HepG2 (cell line): ENCODE results near the gene OR8B8. TPM values are rescaled to one million over a fixed set of nuclear protein-coding genes. Genes with fewer than 3 reads are reported as not detected.

ENCODE experiments used
- ATAC-seq: fragments of 200-7000 bp; cut with Tn5 transposase; 3 replicates; pipeline ENCODE4 v1.9.1; 2020; ENCODE audit warnings: mild to moderate bottlenecking, moderate library complexity
- BruUV-seq: library from RNA; stranded (reverse); fragments of 400-500 nt; replicated peaks from 2 replicates; lab custom pipeline; 2021; lab: Mats Ljungman, UMichigan
- CTCF ChIA-PET: fragments of 300-600 bp; formaldehyde crosslinking; extraction: SDS; loops from one replicate; lab custom pipeline; 2021; ENCODE audit warnings: low total read pairs, inconsistent platforms, low intra/inter-chr PET ratio; lab: Yijun Ruan, JAX
- POLR2A ChIA-PET: fragments of 350-600 bp; sonication (Branson Sonifier 250); formaldehyde crosslinking; loops from one replicate; lab custom pipeline; 2020; ENCODE audit warnings: antibody characterized with exemption, inconsistent platforms; lab: Yijun Ruan, JAX
- DNase-seq: peaks from one replicate; pipeline ENCODE4 v3.0.0-alpha.2; 2015; ENCODE audit warnings: low spot score
- FAIRE-seq: peaks from 3 replicates; lab custom pipeline; 2011; peaks lifted over from hg19 to GRCh38; lab: Jason Lieb, UNC
- H2AFZ ChIP-seq: one replicate; pipeline ENCODE4 v1.6.1; 2011; ENCODE audit warnings: low read length, inconsistent platforms
- H3K27ac ChIP-seq: fragments of 300-600 bp; 3 replicates; pipeline ENCODE4 v1.8.0; 2011; ENCODE audit warnings: mixed run types, mild to moderate bottlenecking, mixed read lengths, low read length, inconsistent platforms; ENCODE audit not compliant: insufficient read depth; ENCODE audit errors: extremely low read length
- H3K27me3 ChIP-seq, 2 experiments: fragments of 200-600 bp in 1 of 2; 2 replicates in 1 of 2; 3 replicates in 1 of 2; pipeline versions ENCODE4 v1.6.0 to v1.8.0; 2011; ENCODE audit warnings: low read length in 2 of 2, mild to moderate bottlenecking in 2 of 2, moderate library complexity in 2 of 2, inconsistent platforms in 1 of 2; ENCODE audit not compliant: insufficient read depth in 2 of 2, control insufficient read depth in 1 of 2
- H3K36me3 ChIP-seq, 2 experiments: fragments of 200-600 bp in 1 of 2; replicated peaks in 1 of 2; 2 replicates in 1 of 2; 3 replicates in 1 of 2; pipeline versions ENCODE4 v1.5.1 to v1.8.0; 2011; ENCODE audit warnings: low read length in 2 of 2, inconsistent platforms in 1 of 2; ENCODE audit not compliant: insufficient read depth in 2 of 2, control insufficient read depth in 1 of 2
- H3K4me1 ChIP-seq: 2 replicates; pipeline ENCODE4 v1.5.1; 2012; ENCODE audit warnings: low read length, inconsistent platforms; ENCODE audit not compliant: insufficient read depth
- H3K4me2 ChIP-seq: 2 replicates; pipeline ENCODE4 v1.6.0; 2011; ENCODE audit warnings: low read depth, low read length, inconsistent platforms
- H3K4me3 ChIP-seq, 3 experiments: fragments of 200-600 bp in 1 of 3; sonication (generic), shearing (Covaris generic) in 1 of 3; replicated peaks in 1 of 3; 2 replicates each; pipeline ENCODE4 v1.5.1; 2011 to 2016; ENCODE audit warnings: low read length in 3 of 3, inconsistent platforms in 2 of 3, low read depth in 2 of 3, mild to moderate bottlenecking in 2 of 3, control low read depth in 1 of 3, mixed read lengths in 1 of 3; ENCODE audit not compliant: insufficient read depth in 1 of 3
- H3K79me2 ChIP-seq: one replicate; pipeline ENCODE4 v1.6.1; 2011; ENCODE audit warnings: low read length, inconsistent platforms; ENCODE audit not compliant: insufficient read depth
- H3K9ac ChIP-seq: 2 replicates; pipeline ENCODE4 v1.6.0; 2011; ENCODE audit warnings: mild to moderate bottlenecking, low read depth, low read length, inconsistent platforms; ENCODE audit not compliant: insufficient read depth
- H3K9me3 ChIP-seq: 2 replicates; pipeline ENCODE4 v1.5.1; 2012; ENCODE audit warnings: mild to moderate bottlenecking, low read length
- H4K20me1 ChIP-seq: 2 replicates; pipeline ENCODE4 v1.6.0; 2011; ENCODE audit warnings: inconsistent platforms, mild to moderate bottlenecking, low read length, moderate library complexity; ENCODE audit not compliant: insufficient read depth
- ATF3 ChIP-seq: sonication (generic); formaldehyde crosslinking; IDR thresholded peaks from 2 replicates; pipeline ENCODE4 v1.4.0; 2020; ENCODE audit warnings: missing genetic modification reagents
- CENPBD1 ChIP-seq: sonication (generic); formaldehyde crosslinking; IDR thresholded peaks from 2 replicates; pipeline ENCODE4 v1.8.0; 2022; ENCODE audit warnings: missing genetic modification reagents, low read depth, mild to moderate bottlenecking, borderline replicate concordance
- CENPT ChIP-seq: sonication (generic); formaldehyde crosslinking; IDR thresholded peaks from 2 replicates; pipeline ENCODE4 v1.8.0; 2022; ENCODE audit warnings: low read depth, mild to moderate bottlenecking, moderate library complexity, missing genetic modification reagents
- ETV6 ChIP-seq: sonication (generic); formaldehyde crosslinking; conservative IDR thresholded peaks from 2 replicates; pipeline ENCODE4 v1.4.0; 2020; ENCODE audit warnings: missing genetic modification reagents
- GPN1 ChIP-seq: sonication (generic); formaldehyde crosslinking; IDR thresholded peaks from 2 replicates; pipeline ENCODE4 v1.5.1; 2020; ENCODE audit warnings: missing genetic modification reagents, borderline replicate concordance
- MAZ ChIP-seq, 2 experiments: sonication (generic) in 1 of 2; formaldehyde crosslinking in 1 of 2; IDR thresholded peaks; 2 replicates each; pipeline versions ENCODE4 v1.5.0 to v1.6.1; 2012 to 2020; ENCODE audit warnings: low read depth in 2 of 2, mild to moderate bottlenecking in 2 of 2, borderline replicate concordance in 1 of 2, improper control_type of control experiment in 1 of 2, low read length in 1 of 2, missing genetic modification reagents in 1 of 2, moderate library complexity in 1 of 2
- MED8 ChIP-seq: sonication (generic); formaldehyde crosslinking; IDR thresholded peaks from 2 replicates; pipeline ENCODE4 v1.8.1; 2023; ENCODE audit warnings: mild to moderate bottlenecking, missing genetic modification reagents; ENCODE audit not compliant: insufficient replicate concordance
- PAX8 ChIP-seq: sonication (generic); formaldehyde crosslinking; IDR thresholded peaks from 2 replicates; pipeline ENCODE4 v1.8.0; 2022; ENCODE audit warnings: mild to moderate bottlenecking, missing genetic modification reagents, borderline replicate concordance
- PHF5A ChIP-seq: IDR thresholded peaks from one replicate; pipeline ENCODE4 v1.6.1; 2018; ENCODE audit warnings: low read depth, missing genetic modification reagents; ENCODE audit not compliant: unreplicated experiment
- PHF8 ChIP-seq: sonication (generic); formaldehyde crosslinking; IDR thresholded peaks from 2 replicates; pipeline ENCODE4 v1.5.0; 2020; ENCODE audit warnings: missing genetic modification reagents
- SALL2 ChIP-seq: sonication (generic); formaldehyde crosslinking; IDR thresholded peaks from 2 replicates; pipeline ENCODE4 v1.8.1; 2023; ENCODE audit warnings: mild to moderate bottlenecking, missing genetic modification reagents, inconsistent platforms
- ZNF329 ChIP-seq: sonication (generic); formaldehyde crosslinking; IDR thresholded peaks from 2 replicates; pipeline ENCODE4 v1.9.0; 2021; ENCODE audit warnings: low read depth, mild to moderate bottlenecking, missing genetic modification reagents
- ZNF7 ChIP-seq: IDR thresholded peaks from 2 replicates; pipeline ENCODE4 v1.6.1; 2016; ENCODE audit warnings: missing biosample characterization, missing genetic modification reagents
- ZSCAN25 ChIP-seq: sonication (generic); formaldehyde crosslinking; IDR thresholded peaks from 2 replicates; pipeline ENCODE4 v1.8.0; 2022; ENCODE audit warnings: mild to moderate bottlenecking, missing genetic modification reagents
- WGBS: methylation state at CpG from one replicate; pipeline ENCODE4 v1.1.6; 2017; ENCODE audit warnings: low lambda C conversion rate; 5-methylcytosine and 5-hydroxymethylcytosine counted together
- in situ Hi-C: cut with HindIII; loops from 2 replicates; pipeline ENCODE4 v1.10.0; 2017; ENCODE audit warnings: low pct_unique_long_range_greater_than_20kb; ENCODE audit not compliant: extremely low pct_ligation_motif_present
- intact Hi-C: fragments of 100-400 bp; cut with micrococcal nuclease; formaldehyde crosslinking; loops from one replicate; pipeline ENCODE4 v1.10.0; 2022; ENCODE audit not compliant: unreplicated experiment
- polyA plus RNA-seq, 8 experiments: library from polyadenylated mRNA; depleted of rRNA in 3 of 8; stranded (reverse) in 7 of 8; unstranded in 1 of 8; fragments of >200 nt; fragmentation: Illumina TruSeq in 4 of 8; extraction: Trizol in 4 of 8; gene quantifications; 2 replicates each; pipeline versions ENCODE4 v1.2.1 to v1.2.3, GENCODE V29; 2011 to 2016; ENCODE audit warnings: low read depth in 4 of 8, missing spikeins in 1 of 8, mixed read lengths in 1 of 8; ENCODE audit not compliant: insufficient read depth in 1 of 8
- total RNA-seq, 5 experiments: library from RNA; depleted of rRNA; stranded (reverse); fragments of >200 nt; fragmentation: Illumina TruSeq; extraction: Trizol; gene quantifications; 2 replicates each; pipeline ENCODE4 v1.2.3, GENCODE V29; 2016; ENCODE audit warnings: low read depth in 1 of 5
- TF ChIP-seq, protein P1 (sequence below): sonication (generic); formaldehyde crosslinking; IDR thresholded peaks from 2 replicates; pipeline ENCODE4 v1.5.0; 2020; ENCODE audit warnings: mild to moderate bottlenecking, missing genetic modification reagents
- TF ChIP-seq, protein P2 (sequence below): sonication (generic); formaldehyde crosslinking; IDR thresholded peaks from 2 replicates; pipeline ENCODE4 v1.8.1; 2023; ENCODE audit warnings: mild to moderate bottlenecking, missing genetic modification reagents
- TF ChIP-seq, protein P3 (sequence below): IDR thresholded peaks from 2 replicates; pipeline ENCODE4 v1.6.1; 2016; ENCODE audit warnings: low read depth, borderline replicate concordance
- TF ChIP-seq, protein P4 (sequence below): IDR thresholded peaks from 2 replicates; pipeline ENCODE4 v1.6.1; 2016; ENCODE audit warnings: missing biosample characterization, missing genetic modification reagents, low read depth

OR8B8 gene
- total and polyA plus RNA-seq, 2 of the 13 experiments (the other 11 are each of a cell fraction or from before 2014, with no cell fraction given): not detected

DNA sequence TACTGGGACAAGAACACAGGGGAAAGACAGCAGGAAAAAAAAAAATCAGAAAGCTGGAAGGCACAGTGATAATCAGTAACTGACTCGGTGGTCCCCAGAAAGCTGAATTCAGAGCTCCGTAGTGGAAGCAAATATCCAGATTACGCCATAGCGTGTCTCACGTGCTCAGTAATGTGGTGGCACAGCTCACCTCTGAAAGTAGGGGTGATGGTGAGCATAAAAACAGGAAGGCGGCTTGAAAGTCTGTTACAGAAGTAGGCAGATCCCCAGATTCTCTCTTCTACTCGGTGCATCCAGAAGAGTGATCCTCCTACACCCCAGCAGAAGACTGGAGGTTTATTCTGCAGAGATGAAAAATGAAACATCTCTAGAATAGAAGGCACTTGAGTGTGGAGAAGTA lies 35.6 kb downstream of the OR8B8 start:
- Histone ChIP-seq H3K4me1 (no peaks in the 10 kb centered on the region), H4K20me1 (no peaks in the 10 kb centered on the region), H3K27ac (no peak overlapping the region), H3K79me2 (no peaks in the 10 kb centered on the region), H2AFZ (no peak overlapping the region), H3K9ac (no peak overlapping the region), H3K9me3 (no peaks in the 10 kb centered on the region), H3K4me2 (no peak overlapping the region), H3K27me3 (no peaks in the 10 kb centered on the region), H3K36me3 (no peaks in the 10 kb centered on the region), H3K4me3 (no peak overlapping the region)
- WGBS: 13% methylated on average over 7 of the region's 7 CpGs
- in situ Hi-C loops: loop anchor here (10.0 kb wide), 1 partner anchor 455 kb away; the partner anchor contains the start of gene ROBO3
- intact Hi-C loops: no loop called here
- DNase-seq (no peak), ATAC-seq (no peak), FAIRE-seq (no peak)
- ChIA-PET POLR2A (no interaction called here), CTCF (no interaction called here)
- TF ChIP-seq ZSCAN25 (CRISPR knock-in tag) (no peak), CENPT (CRISPR knock-in tag) (no peak), PHF8 (no peak), ETV6 (CRISPR knock-in tag) (no peak), ZNF329 (CRISPR knock-in tag) (no peak), GPN1 (no peak), PHF5A (CRISPR knock-in tag) (no peak), MAZ (IDR thresholded peaks at IDR 0.05; ENCODE audit: borderline replicate concordance, low read depth, low read length) (no peak), MAZ (CRISPR knock-in tag; IDR thresholded peaks at IDR 0.05; ENCODE audit: low read depth) (no peak), PAX8 (CRISPR knock-in tag) (no peak), CENPBD1 (CRISPR knock-in tag) (no peak), MED8 (CRISPR knock-in tag) (no peak), ZNF7 (CRISPR knock-in tag) (no peak), ATF3 (CRISPR knock-in tag) (no peak), SALL2 (CRISPR knock-in tag) (no peak)
- TF ChIP-seq, protein P1, sequence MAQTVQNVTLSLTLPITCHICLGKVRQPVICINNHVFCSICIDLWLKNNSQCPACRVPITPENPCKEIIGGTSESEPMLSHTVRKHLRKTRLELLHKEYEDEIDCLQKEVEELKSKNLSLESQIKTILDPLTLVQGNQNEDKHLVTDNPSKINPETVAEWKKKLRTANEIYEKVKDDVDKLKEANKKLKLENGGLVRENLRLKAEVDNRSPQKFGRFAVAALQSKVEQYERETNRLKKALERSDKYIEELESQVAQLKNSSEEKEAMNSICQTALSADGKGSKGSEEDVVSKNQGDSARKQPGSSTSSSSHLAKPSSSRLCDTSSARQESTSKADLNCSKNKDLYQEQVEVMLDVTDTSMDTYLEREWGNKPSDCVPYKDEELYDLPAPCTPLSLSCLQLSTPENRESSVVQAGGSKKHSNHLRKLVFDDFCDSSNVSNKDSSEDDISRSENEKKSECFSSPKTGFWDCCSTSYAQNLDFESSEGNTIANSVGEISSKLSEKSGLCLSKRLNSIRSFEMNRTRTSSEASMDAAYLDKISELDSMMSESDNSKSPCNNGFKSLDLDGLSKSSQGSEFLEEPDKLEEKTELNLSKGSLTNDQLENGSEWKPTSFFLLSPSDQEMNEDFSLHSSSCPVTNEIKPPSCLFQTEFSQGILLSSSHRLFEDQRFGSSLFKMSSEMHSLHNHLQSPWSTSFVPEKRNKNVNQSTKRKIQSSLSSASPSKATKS (CRISPR knock-in tag): no peak
- TF ChIP-seq, protein P2, sequence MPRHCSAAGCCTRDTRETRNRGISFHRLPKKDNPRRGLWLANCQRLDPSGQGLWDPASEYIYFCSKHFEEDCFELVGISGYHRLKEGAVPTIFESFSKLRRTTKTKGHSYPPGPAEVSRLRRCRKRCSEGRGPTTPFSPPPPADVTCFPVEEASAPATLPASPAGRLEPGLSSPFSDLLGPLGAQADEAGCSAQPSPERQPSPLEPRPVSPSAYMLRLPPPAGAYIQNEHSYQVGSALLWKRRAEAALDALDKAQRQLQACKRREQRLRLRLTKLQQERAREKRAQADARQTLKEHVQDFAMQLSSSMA (CRISPR knock-in tag): no peak
- TF ChIP-seq, protein P3, sequence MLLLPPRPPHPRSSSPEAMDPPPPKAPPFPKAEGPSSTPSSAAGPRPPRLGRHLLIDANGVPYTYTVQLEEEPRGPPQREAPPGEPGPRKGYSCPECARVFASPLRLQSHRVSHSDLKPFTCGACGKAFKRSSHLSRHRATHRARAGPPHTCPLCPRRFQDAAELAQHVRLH: no peak
- TF ChIP-seq, protein P4, sequence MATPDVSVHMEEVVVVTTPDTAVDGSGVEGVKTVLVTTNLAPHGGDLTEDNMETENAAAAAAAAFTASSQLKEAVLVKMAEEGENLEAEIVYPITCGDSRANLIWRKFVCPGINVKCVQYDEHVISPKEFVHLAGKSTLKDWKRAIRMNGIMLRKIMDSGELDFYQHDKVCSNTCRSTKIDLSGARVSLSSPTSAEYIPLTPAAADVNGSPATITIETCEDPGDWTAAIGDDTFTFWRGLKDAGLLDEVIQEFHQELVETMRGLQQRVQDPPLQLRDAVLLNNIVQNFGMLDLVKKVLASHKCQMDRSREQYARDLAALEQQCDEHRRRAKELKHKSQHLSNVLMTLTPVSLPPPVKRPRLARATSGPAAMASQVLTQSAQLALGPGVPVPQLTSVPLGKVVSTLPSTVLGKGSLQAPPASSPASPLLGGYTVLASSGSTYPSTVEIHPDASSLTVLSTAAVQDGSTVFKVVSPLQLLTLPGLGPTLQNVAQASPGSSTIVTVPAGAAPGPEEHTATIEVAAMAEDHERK (CRISPR knock-in tag): no peak
- BruUV-seq: no TSS peak
